NCI-H526 treated with DMSO at 0.1 percent for 48 hours (cell line): Measurements from ENCODE around the gene STX8.
"Not testable (repeated sequence)": the region's sequence is repeated elsewhere in the genome, so short reads cannot be mapped to it uniquely, and the experiment has no call there.

Experiments used
- DNase-seq: peaks from one replicate; lab custom pipeline; 2025; lab: John Stamatoyannopoulos, UW

Gene STX8, protein sequence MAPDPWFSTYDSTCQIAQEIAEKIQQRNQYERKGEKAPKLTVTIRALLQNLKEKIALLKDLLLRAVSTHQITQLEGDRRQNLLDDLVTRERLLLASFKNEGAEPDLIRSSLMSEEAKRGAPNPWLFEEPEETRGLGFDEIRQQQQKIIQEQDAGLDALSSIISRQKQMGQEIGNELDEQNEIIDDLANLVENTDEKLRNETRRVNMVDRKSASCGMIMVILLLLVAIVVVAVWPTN

DNA sequence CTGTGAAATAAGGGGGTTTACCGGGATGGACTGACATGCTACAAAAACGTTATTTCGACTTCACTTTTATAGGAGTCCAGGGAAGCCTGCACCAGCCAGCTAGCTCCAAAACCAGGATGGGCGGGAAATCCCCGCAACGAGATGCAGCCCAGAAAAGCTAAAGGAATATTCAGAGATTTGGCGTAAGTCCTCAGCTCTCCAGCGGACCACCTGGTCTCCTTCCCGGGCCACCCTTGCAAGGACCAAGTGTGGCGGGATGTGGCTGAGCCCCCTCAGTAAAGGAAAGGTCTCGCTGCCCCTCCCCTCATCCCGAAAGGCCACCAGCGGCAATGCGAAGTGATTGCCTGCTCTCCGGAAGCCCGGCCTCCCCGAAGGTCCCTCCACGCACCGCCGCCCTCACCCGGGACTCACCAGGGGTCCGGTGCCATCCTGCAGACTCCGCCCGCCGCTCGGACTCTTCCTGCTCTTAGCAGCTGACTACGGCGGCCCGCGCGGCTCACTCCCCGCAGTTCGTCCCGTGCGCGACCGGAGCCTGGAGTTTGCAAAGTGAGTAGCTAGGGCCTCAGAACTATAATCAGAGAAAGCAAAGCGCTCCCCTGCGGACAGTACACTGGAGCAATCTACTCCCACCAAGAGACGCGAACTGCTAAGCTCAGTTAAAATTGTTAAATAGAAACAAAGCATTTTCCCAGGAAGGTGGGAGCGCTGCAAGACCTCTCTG is at the start of gene STX8:
STX8 (minus strand) TSS at position 440 of the 721 bp plus-strand sequence; CDS start at position 428, 12 bp downstream.
- DNase-seq: peak; percentile 71

DNA sequence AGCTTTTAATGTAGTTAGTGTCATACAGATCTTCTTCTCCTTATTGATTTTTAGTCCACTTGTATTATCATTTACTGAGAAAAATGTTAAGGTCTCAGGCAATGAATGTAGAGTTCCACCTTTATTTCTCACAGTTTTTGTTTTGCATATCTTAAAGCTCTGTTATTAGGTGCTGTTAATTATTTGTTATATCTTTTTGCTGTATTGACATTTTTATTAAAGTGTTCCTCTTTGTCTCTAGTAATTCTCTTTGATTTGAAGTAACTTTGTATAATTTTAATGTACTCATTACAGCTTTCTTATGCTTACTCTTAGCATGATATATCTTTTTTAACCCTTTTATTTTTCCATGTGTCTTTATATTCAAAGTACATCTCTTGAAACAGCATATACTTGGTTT is 47.3 kb upstream of the STX8 start:
- no peak for DNase-seq

DNA sequence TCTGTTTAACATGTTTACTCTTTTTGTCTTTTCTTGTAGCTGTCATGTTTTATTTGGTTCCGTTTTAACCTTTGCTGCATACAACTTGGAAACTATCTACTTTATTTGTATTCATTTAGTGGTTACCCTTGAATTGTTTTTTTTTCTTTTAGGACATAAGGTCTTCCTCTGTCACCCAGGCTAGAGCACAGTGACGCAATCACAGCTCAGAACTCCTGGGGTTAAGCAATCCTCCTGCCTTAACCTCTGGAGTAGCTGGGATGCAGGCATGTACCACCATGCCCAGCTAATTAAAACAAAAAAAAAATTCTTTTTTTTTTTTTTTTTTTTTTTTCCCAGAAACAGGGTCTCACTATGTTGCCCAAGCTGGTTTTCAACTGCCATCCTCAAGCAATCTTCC is 39.9 kb upstream of the STX8 start:
- no peak for DNase-seq

DNA sequence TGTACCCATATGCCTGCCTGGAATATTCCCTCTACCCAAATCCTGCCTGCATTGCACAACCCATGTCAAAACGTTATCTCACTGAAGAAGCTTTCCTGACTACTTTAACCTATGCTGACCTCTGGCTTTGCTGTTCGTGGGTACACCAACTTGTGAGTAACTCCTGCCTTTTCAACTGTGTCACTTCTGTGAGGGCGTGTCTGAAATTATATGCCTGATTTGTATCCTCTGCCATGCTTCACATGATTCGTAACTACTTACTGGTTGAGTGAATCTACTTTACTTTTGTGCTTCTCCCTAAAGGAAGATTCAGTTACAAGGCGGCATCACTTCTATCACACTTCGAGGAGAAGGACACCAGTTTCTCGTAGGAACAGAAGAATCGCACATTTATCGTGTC is 36.4 kb upstream of the STX8 start:
- no peak for DNase-seq

DNA sequence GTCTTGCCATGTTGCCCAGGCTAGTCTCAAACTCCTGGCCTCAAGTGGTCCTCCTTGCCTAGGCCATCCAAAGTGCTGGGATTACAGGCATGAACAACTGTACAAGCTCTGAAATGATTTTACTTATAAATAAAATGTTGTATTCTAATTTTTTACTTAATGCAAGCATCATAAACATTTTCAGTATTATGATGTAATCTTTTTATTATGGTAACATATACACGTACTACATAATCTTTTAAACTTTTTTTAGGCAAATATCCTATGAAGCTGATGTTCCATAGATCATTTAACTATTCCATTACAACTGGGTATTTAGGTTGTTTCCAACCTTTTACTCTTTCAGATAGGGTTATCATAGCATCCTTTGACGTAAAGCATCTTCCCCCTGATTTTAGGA is 35.9 kb upstream of the STX8 start:
- no peak for DNase-seq

DNA sequence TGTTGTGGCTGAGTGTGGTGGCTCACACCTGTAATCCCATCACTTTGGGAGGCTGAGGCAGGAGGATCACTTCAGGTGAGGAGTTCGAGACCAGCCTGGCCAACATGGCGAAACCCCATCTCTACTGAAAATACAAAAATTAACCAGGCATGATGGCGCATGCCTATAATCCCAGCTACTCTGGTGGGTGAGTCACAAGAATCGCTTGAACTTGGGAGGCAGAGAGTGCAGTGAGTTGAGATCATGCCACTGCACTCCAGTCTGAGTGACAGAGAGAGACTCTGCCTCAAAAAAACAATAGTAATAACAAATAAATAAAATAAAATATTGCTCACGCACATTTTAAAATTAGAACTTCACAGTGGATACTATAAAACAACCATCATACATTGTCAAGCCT is 31.4 kb upstream of the STX8 start:
- not testable (repeated sequence) for DNase-seq

DNA sequence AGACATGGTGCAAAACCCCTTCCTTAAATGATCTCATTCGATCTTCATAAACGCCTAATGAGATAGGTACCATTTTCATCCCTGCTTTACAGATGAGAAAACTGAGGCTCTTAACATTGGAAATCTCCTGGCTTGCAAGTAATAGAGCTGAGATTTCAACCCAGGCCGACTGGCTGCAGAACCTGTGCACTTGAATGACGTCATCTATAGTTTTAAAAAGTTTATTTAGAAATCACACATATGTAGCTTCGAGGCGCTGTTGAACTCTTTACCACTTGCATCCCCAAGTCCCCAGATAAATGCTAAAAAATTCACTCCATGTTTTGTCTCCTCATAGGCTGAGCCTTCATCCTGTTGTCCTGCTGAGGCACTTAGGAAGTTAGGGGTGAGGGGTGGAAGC is 30.8 kb upstream of the STX8 start:
- DNase-seq: no peak

DNA sequence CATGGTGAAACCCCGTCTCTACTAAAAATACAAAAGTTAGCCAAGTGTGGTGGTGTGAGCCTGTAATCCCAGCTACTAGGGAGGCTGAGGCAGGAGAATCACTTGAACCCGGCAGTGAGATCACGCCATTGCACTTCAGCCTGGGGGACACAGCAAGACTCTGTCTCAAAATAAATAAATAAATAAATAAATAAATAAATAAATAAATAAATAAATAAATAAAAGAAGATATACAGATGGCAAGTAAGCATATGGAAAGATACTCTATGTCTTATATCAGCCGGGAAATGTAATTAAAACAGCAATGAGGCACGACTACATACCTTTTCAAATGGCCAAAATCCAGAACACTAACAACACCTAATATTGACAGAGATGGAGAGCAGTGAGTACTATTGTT is 29.0 kb upstream of the STX8 start:
- DNase-seq: not testable (repeated sequence)

DNA sequence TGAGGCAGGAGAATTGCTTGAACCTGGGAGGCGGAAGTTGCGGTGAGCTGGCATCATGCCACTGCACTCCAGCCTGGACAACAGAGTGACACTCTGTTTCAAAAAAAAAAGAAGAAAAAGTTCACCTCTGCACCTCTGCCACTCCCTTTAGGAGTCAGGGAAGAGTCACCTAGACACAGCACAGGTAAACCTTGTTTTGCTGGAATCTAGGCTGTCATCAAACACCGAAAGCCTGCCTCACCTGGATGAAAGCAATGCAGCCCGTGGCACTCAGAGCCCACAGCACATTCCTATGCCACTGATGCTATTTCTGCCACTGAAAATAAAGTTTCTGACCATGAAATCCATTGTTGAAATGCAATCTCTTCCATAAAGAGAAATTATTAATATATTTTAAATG is 23.0 kb upstream of the STX8 start:
- no peak for DNase-seq

DNA sequence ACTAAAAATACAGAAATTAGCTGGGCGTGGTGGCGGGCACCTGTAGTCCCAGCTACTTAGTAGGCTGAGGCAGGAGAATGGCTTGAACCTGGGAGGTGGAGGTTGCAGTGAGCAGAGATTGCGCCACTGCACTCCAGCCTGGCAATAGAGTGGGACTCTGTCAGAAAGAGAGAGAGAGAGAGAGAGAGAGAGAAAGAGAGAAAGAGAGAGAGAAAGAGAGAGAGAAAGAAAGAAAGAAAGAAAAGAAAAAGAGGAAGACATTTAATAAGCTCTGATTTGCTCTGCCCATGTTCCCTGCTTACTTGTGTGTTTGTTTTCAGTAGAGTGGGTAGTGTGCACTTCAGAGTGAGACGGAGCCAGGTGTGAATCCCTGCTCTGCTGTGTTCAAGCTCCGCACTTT is 22.0 kb upstream of the STX8 start:
- DNase-seq: not testable (repeated sequence)

DNA sequence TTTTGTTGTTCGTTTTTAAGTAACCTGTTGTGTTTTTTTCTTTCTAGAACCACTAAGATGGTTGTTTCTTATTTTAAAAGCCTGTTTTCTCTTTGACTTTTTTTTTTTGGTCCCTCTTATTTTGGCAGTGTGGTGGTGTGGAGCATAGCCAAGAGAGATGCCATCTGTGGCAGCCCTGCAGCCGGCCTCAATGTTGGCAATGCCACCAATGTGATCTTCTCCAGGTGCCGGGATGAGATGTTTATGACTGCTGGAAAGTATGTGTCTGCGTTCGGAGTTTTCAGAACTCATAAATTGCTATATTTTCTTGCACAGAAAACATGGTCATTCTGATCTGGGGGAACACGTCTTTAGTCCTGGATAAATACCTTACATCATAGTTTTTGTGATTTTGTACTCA is 18.4 kb upstream of the STX8 start:
- DNase-seq: no peak

DNA sequence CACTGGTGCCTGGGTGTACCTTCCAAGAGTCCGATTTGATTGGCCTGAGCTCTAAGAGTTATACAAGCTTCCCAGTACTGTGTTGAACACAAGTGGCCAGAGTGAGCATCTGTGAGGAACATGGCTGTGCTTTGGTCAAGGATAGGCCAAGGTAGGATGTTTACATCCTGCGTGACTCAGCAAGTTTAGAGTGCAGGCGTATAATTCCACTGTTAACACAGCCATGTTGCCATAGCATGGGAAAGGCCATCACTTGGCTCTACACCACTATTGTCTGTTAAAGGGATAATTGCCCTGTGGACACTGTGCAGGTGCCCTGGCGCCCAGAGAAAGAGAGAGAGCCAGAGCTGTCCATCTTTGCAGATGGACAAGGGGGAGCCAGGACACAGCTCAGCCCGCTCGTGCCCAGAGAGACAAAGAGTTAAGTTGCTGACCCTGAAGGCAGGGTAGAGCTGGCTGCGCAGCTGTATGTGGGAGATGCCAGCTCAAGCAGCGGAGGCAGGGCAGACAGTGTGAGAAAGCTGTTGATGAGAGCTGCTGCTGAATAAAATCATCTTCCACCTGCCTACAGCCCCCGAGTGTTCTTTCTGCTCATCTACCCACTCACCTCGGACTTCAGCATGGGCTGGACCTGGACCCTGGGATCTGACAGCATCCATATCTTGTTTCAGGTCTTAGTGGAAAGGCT is 12.5 kb upstream of the STX8 start:
- DNase-seq: no peak

DNA sequence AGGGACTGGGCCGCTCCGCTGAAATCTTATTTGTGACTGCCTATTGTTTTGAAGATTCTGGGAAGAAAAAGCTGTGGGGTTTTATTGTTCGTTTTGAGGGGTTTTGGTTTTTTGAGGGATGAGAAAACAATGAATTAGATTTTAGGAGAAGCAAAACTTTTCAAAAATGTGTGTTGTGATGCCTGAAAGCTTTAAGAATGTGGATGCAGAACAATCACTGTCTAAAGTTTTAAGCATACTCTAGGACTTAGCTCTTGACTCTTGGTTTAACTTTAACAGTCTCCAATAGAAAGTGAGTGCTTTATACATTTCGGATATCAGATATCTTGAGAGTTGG is 1.7 kb upstream of the STX8 start:
- no peak for DNase-seq

DNA sequence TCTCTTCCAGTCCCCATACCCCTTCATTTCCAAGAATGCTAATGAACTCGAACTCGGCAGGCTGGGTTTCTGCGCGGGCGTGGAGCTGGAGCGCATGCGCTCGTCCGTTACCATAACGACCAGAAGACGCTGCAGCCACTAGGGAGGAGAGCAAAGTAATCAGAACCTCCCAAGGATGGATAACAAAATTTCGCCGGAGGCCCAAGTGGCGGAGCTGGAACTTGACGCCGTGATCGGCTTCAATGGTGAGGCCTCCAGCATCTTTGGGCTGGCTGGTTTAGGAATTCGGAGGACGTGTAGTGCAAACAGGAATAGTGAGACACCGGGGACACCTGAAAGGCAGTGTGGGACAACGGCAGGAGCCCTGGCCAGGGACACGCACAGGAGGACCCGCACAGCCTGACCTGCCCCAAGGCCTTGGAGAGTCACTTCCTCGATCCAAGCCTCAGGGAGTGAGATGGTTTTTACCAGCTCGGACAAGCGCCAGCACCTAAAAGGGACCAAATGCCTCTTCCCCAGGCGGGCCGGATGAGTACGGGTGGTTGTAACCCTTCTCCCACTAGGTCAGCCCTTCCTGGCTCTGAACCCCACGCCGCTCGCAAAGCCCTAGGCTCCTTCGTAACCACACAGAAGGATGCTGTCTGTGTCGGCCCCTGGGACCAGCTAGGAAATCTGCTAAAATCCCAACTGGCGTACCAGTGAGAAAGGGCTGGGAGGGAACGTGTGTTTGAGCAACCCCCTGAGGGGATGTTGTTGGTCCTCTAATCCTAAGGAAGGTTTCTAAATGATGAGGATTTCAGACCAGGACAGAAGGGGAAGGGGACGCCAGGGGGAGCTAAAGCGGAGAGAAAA is 1.1 kb upstream of the STX8 start, which contains the start of gene CFAP52:
CFAP52 (plus strand) TSS at position 122 of the 852 bp plus-strand sequence; CDS start at position 176, 54 bp downstream.
- DNase-seq: peak; percentile 42

DNA sequence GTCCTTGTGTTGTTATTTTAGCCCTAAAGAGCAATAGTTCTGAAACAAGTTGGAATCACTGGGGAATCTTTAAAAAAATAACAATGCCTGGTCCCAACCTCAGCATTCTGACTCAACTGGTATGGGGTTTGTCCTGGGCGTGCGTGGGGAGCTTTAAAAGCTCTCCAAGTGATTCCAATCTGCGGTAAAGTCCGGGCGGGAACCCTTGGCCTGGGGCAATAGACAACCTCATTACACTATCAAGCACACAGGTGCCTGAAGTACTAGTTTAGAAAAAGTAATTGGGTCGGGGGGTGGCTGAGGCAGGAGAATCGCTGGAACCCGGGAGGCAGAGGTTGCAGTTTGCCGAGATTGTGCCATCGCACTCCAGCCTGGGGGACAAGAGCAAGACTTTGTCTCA is 4.4 kb downstream of the STX8 start:
- no peak for DNase-seq

DNA sequence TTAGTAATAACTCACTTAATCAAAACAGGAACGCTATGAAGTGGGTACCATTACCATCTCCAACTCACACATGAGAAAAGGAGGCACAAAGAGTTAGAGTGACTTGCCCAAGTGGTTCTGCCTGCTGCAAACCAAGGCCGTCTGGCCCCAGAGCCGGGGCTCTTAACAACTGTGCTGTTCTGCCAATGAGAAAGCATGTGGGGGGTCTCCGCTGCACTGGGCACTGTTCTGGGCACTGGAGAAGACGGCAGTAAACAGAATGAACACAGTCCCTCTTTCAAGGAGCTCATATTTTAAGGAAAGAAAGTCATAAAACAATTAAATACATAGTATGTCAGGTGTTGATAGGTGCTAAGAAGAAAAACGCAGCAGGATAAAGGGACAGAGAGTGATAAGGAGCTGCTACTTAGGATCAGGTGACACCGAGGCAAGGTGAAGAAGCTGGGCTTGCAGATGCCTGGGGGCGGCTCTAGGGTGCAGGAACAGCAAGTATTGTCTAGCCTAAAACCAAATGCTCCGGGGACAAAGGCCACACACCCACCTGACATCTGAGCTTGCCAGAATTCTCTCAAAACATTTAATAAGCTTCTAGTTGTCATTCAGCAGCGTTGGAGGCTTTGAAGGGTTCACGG is 6.5 kb downstream of the STX8 start:
- no peak for DNase-seq

DNA sequence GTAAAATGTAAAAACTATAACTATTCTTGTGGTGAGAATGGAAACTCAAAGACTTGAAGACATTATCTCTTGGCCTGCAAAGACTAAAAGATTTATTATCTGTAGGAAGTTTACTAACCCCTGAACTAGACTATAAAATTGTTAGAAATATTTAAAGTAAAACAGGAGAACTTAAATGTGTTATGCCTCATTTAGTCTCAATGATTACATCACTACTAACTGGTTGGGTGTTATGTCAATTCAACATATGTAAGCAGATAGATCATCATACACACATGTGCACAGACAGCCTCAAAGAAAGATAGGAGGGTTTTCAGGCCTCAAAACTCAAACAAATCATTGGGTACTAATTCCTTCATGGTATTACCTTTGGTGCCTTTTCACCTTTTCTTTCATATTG is 7.6 kb downstream of the STX8 start:
- DNase-seq: no peak

DNA sequence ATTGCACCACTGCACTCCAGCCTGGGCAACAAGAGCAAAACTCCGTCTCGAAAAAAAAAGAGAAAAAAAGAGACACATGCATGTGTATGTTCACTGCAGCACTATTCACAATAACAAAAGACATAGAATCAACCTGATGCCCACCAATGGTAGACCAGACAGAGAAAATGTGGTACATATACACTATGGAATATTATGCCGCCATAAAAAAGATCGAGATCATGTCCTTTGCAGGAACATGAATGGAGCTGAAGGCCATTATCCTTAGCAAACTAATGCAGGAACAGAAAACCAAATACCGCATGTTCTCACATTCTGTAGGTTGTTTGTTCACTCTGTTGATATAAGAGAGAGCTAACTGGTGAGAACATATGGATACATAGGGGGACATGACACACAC is 8.9 kb downstream of the STX8 start:
- DNase-seq: not testable (repeated sequence)

DNA sequence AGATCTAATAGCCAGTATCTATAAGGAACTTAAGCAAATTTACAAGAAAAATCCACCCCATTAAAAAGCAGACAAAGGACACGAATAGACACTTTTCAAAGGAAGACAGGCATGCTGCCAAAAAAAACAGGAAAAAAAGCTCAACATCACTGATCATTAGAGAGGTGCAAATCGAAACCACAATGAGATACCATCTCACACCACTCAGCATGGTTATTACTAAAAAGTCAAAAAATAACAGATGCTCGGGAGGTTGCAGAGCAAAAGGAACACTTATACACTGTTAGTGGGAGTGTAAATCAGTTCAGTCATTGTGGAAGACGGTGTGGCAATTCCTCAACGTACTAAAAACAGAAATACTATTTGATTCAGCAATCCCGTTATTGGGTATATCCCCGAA is 9.6 kb downstream of the STX8 start:
- DNase-seq: no peak

DNA sequence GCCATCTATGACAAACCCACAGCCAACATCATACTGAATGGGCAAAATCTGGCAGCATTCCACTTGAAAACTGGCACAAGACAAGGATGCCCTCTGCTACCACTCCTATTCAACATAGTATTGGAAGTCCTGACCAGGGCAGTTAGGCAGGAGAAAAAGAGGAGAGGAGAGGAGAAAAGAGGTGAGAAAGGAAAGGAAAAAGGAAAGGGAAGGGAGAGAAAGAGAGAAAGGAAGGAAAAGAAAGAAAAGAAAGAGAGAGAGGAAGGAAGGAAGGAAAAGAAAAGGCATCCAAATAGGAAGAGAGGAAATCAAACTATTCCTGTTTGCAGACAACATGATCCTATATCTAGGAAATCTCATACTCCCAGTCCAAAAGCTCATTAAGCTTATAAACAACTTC is 11.5 kb downstream of the STX8 start:
- DNase-seq: no peak

DNA sequence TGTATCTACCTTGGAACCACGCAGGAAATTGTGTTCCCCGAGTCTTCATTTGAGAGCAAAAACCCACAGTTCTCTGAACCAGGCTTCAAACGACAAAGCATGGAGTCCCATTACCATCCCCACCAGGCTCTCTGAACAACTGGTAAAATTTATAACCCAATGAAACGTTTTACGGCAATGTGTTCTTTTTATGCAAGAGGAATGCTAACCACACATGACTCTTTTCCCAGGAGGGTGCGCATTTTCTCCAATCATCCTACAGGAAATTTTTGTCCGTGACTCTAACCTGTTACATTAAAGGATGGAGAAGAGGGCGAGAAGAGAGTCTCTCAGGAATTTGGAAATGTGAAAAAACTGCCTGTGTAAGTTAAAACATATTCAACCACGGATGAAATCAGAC is 17.8 kb downstream of the STX8 start:
- no peak for DNase-seq
